Measurements from ENCODE around the gene KIAA1210. TPM values are rescaled to one million over a fixed set of nuclear protein-coding genes. Genes with fewer than 3 reads are reported as not detected.

The KIAA1210 gene
- total and polyA plus RNA-seq, 10 of the 15 experiments (the other 5 are each of a cell fraction or from before 2014, with no cell fraction given): 0.01 TPM; not detected in 9

- no peak for TF ChIP-seq MYC (IDR thresholded peaks at IDR 0.05; ENCODE audit: insufficient read depth, insufficient read length, insufficient replicate concordance, low read length, severe bottlenecking)
Observed at GRCh38 chrX:119042996-119043395, 84.6 kb downstream of the KIAA1210 start (continued).

DNA sequence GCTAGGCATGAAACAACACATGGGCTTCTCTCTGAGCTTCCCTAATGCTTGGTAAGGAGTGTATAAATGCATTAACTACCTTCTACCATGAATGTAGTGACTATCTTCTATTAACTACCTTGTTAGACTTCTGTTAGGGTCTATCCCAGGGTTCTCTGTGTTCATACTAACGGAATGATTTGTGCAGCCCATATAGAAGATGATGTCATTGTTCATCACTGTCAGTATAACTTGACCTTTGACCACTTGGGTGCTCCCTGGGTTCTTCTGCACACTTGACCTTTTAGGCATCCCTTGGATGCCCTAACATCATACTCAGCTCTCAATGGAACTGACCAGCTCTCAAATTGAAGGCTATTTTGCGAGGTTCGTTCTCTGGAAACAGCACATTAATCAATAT lies 85.6 kb downstream of the KIAA1210 start:
- ATAC-seq (no peak), DNase-seq (ENCODE audit: low read depth, low spot score) (no peak), FAIRE-seq (no peak)
- no peaks in the 10 kb centered on the region for H3K79me2 ChIP-seq (ENCODE audit: control insufficient read depth, insufficient read depth, low read length)
- ChIA-PET CTCF (no interaction called here), RAD21 (ENCODE audit: unreplicated experiment) (no interaction called here), POLR2A (no interaction called here), SMC1A (ENCODE audit: uncharacterized antibody, unreplicated experiment) (interaction anchor here (0.7 kb wide), 1 partner anchor 62 kb away, joined by 3 read pairs; no protein-coding TSS in a partner anchor)
- H4K20me1 ChIP-seq (ENCODE audit: control insufficient read depth, insufficient read depth): no peaks in the 10 kb centered on the region
- no peaks in the 10 kb centered on the region for H3K36me3 ChIP-seq (ENCODE audit: control insufficient read depth in 2 of 2, insufficient read depth in 2 of 2, low read length in 1 of 2)
- H2AFZ ChIP-seq (ENCODE audit: control insufficient read depth, low read depth, low read length): no peak overlapping the region
- 17% methylated on average over 3 of the region's 3 CpGs for WGBS (ENCODE audit: insufficient coverage, insufficient replicate concordance, low lambda C conversion rate, missing lambda C conversion rate)
- intact Hi-C loops (cut with micrococcal nuclease; ENCODE audit: unreplicated experiment): no loop called here
- no peak overlapping the region for H3K9ac ChIP-seq (ENCODE audit: control insufficient read depth, insufficient read depth, low read length)
- H3K4me1 ChIP-seq (ENCODE audit: control insufficient read depth, insufficient read depth, low read length): no peaks in the 10 kb centered on the region
- no peak overlapping the region for H3K27ac ChIP-seq (ENCODE audit: control insufficient read depth, insufficient read depth)
- no peak overlapping the region for H3K4me2 ChIP-seq (ENCODE audit: control insufficient read depth, insufficient read depth)
- in situ Hi-C loops (cut with MboI): no loop called here
- BruUV-seq (replicated peaks): no TSS peak
- H3K27me3 ChIP-seq (replicated peaks in 1 of 2; ENCODE audit: control insufficient read depth in 2 of 2, insufficient read depth in 2 of 2, low read length in 1 of 2): no peaks in the 10 kb centered on the region; a peak in 1 of 4 replicates
- H3K4me3 ChIP-seq: no peak overlapping the region
- no peaks in the 10 kb centered on the region for H3K9me3 ChIP-seq (replicated peaks; ENCODE audit: control insufficient read depth, insufficient read depth, low read length)
- TF ChIP-seq BHLHE40 (IDR thresholded peaks at IDR 0.05; ENCODE audit: borderline replicate concordance in 1 of 2, low read depth in 2 of 2, low read length in 1 of 2): no peak
- no peak for TF ChIP-seq IKZF2 (IDR thresholded peaks at IDR 0.05)
- no peak for TF ChIP-seq PML (IDR thresholded peaks at IDR 0.05; ENCODE audit: low read length)
- no peak for TF ChIP-seq PAX8 (IDR thresholded peaks at IDR 0.05)
- TF ChIP-seq RAD21 (IDR thresholded peaks at IDR 0.05; ENCODE audit: insufficient read depth, low read depth, low read length): no peak
- no peak for TF ChIP-seq ZBTB11 (CRISPR knock-in tag; IDR thresholded peaks at IDR 0.05)
- TF ChIP-seq SMAD1 (IDR thresholded peaks at IDR 0.05; ENCODE audit: low read depth, partially characterized antibody): no peak
- no peak for TF ChIP-seq NRF1 (conservative IDR thresholded peaks at IDR 0.05; ENCODE audit: low read depth, low read length)
- TF ChIP-seq ZZZ3 (IDR thresholded peaks at IDR 0.05; ENCODE audit: control insufficient read depth, insufficient read length, low read depth): no peak
- TF ChIP-seq CEBPB (IDR thresholded peaks at IDR 0.05; ENCODE audit: borderline replicate concordance in 1 of 2, low read depth in 2 of 2, low read length in 2 of 2): no peak
- TF ChIP-seq, protein P1, sequence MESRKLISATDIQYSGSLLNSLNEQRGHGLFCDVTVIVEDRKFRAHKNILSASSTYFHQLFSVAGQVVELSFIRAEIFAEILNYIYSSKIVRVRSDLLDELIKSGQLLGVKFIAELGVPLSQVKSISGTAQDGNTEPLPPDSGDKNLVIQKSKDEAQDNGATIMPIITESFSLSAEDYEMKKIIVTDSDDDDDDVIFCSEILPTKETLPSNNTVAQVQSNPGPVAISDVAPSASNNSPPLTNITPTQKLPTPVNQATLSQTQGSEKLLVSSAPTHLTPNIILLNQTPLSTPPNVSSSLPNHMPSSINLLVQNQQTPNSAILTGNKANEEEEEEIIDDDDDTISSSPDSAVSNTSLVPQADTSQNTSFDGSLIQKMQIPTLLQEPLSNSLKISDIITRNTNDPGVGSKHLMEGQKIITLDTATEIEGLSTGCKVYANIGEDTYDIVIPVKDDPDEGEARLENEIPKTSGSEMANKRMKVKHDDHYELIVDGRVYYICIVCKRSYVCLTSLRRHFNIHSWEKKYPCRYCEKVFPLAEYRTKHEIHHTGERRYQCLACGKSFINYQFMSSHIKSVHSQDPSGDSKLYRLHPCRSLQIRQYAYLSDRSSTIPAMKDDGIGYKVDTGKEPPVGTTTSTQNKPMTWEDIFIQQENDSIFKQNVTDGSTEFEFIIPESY (IDR thresholded peaks at IDR 0.05): no peak
- TF ChIP-seq NFIC (IDR thresholded peaks at IDR 0.05; ENCODE audit: low read depth, low read length): no peak
- no peak for TF ChIP-seq RBBP5 (conservative IDR thresholded peaks at IDR 0.05)
